A673 (cell line): ENCODE data around the gene C12orf57. TPM values are rescaled to one million over a fixed set of nuclear protein-coding genes. Genes with fewer than 3 reads are reported as not detected.
A peak's percentile ranks its signal among the peaks of the same experiment; 100 is the strongest.

Experiments
- Bru-seq: library from RNA; stranded (reverse); fragments of 400-500 nt; gene quantifications from one replicate; lab custom pipeline; 2021; lab: Mats Ljungman, UMichigan
- BruChase-seq, 2 experiments: library from RNA; stranded (reverse); fragments of 400-500 nt; gene quantifications; one replicate each; lab custom pipeline; 2021; lab: Mats Ljungman, UMichigan
- BruUV-seq: library from RNA; stranded (reverse); fragments of 400-500 nt; replicated peaks from 2 replicates; lab custom pipeline; 2021; lab: Mats Ljungman, UMichigan
- CTCF ChIA-PET: fragments of 300-600 bp; sonication (Branson Sonifier 250); formaldehyde crosslinking; loops from one replicate; lab custom pipeline; 2022; ENCODE audit warnings: antibody characterized with exemption; lab: Charles Lee
- POLR2A ChIA-PET: fragments of 300-600 bp; sonication (Branson Sonifier 250); formaldehyde crosslinking; loops from one replicate; lab custom pipeline; 2022; ENCODE audit warnings: antibody characterized with exemption; ENCODE audit not compliant: low non-redundant PET; lab: Charles Lee
- DNase-seq: peaks from one replicate; pipeline ENCODE4 v3.0.0-alpha.2; 2015; ENCODE audit warnings: low spot score
- H3K27ac ChIP-seq: fragments of 200-600 bp; sonication (generic); 2 replicates; pipeline ENCODE4 v1.5.1; 2016; ENCODE audit warnings: mixed run types, low read depth, mild to moderate bottlenecking, mixed read lengths, antibody characterized with exemption, low read length; ENCODE audit not compliant: poor library complexity, severe bottlenecking
- H3K27me3 ChIP-seq: fragments of 200-600 bp; sonication (generic); replicated peaks from 2 replicates; pipeline ENCODE4 v1.6.1; 2017; ENCODE audit warnings: mixed run types, low read depth, mild to moderate bottlenecking, mixed read lengths, antibody characterized with exemption, low read length; ENCODE audit not compliant: insufficient read depth, poor library complexity
- H3K36me3 ChIP-seq: fragments of 200-600 bp; sonication (generic); 2 replicates; pipeline ENCODE4 v1.6.1; 2016; ENCODE audit warnings: mixed run types, mild to moderate bottlenecking, mixed read lengths, antibody characterized with exemption, low read length; ENCODE audit not compliant: insufficient read depth, poor library complexity, severe bottlenecking
- H3K4me1 ChIP-seq: fragments of 200-600 bp; sonication (generic); 2 replicates; pipeline ENCODE4 v1.6.1; 2017; ENCODE audit warnings: mixed run types, mild to moderate bottlenecking, mixed read lengths, antibody characterized with exemption, low read length; ENCODE audit not compliant: insufficient read depth, poor library complexity, severe bottlenecking
- H3K4me3 ChIP-seq: fragments of 200-600 bp; sonication (generic); 2 replicates; pipeline ENCODE4 v1.5.1; 2016; ENCODE audit warnings: low read depth, mixed run types, mild to moderate bottlenecking, mixed read lengths, low read length; ENCODE audit not compliant: poor library complexity, severe bottlenecking
- H3K9me3 ChIP-seq: fragments of 200-600 bp; sonication (generic); 2 replicates; pipeline ENCODE4 v1.6.1; 2016; ENCODE audit warnings: mixed run types, low read depth, mild to moderate bottlenecking, mixed read lengths, antibody characterized with exemption, low read length; ENCODE audit not compliant: poor library complexity, severe bottlenecking
- CTCF ChIP-seq: fragments of 300-800, 200-600 bp; sonication (generic); conservative IDR thresholded peaks from 2 replicates; pipeline ENCODE4 v1.5.1; 2017; ENCODE audit warnings: low read depth, mild to moderate bottlenecking, antibody characterized with exemption, low read length, moderate library complexity, mixed read lengths
- EZH2 ChIP-seq: fragments of 200-600 bp; sonication (generic); IDR thresholded peaks from 2 replicates; pipeline ENCODE4 v1.6.1; 2017; ENCODE audit warnings: borderline replicate concordance, low read depth, mild to moderate bottlenecking, mixed read lengths, antibody characterized with exemption, low read length; ENCODE audit not compliant: poor library complexity, severe bottlenecking
- intact Hi-C: fragments of 100-400 bp; cut with micrococcal nuclease; formaldehyde crosslinking; loops from one replicate; pipeline ENCODE4 v1.10.0; 2022; ENCODE audit not compliant: unreplicated experiment
- long read RNA-seq: library from polyadenylated mRNA; stranded (forward); transcript quantifications from one replicate; pipeline ENCODE4 v2.0.0, GENCODE V29; 2022
- total RNA-seq: library from RNA; stranded (reverse); gene quantifications from 2 replicates; pipeline ENCODE4 v1.2.3, GENCODE V29; 2021

Gene C12orf57
- total RNA-seq: 226 and 260 TPM in 2 replicates
- percentile 95 among the genes with signal in this experiment for Bru-seq, nascent RNA
- BruChase-seq, experiment 1, labeled RNA remaining after a 2-hour chase: percentile 84 among the genes with signal in this experiment
- BruChase-seq, experiment 2, labeled RNA remaining after a 6-hour chase: percentile 95 among the genes with signal in this experiment
- long read RNA-seq, transcript C12orf57-202 (3 exons, 662 nt): minor isoform, 6 of 125 reads
- long read RNA-seq, transcript C12orf57-201 (3 exons, 560 nt): major isoform, 96 of 125 reads
- long read RNA-seq, partial matches to known transcripts: 20 of 125 reads
- long read RNA-seq, other reads (novel, unspliced or antisense): 2 of 125 reads

GRCh38 chr12:6943722-6944380 is at the start of gene C12orf57, which contains the start of gene RNU7-1:
C12orf57 (plus strand) TSS chr12:6944022; CDS start chr12:6944122, 100 bp downstream.
RNU7-1 (plus strand) TSS chr12:6943816.
- TF ChIP-seq EZH2 (no peak), CTCF (no peak)
- POLR2A ChIA-PET: interaction anchor here (0.6 to 2.0 kb wide), 12 partner anchors 12 to 1106 kb away, joined by 3 to 19 read pairs (median 6); partner anchors contain the start of genes PEX5 and USP5
- peak within 1 kb of the TSS; percentile 99 for H3K27ac ChIP-seq
- peak within 1 kb of the TSS; percentile 64 for H3K4me3 ChIP-seq
- TSS peak; percentile 68 for BruUV-seq
- H3K36me3 ChIP-seq: peaks cover 28% of the 10 kb centered on the region
- CTCF ChIA-PET: interaction anchor here (0.8 to 3.2 kb wide), 9 partner anchors 17 to 172 kb away, joined by 3 to 20 read pairs (median 4); partner anchors contain the start of gene LPCAT3
- intact Hi-C loops: loop anchor here (1.0 kb wide), 3 partner anchors 18 to 165 kb away; partner anchors contain the start of genes C1R and C1RL
- H3K27me3 ChIP-seq: no peaks in the 10 kb centered on the region
- H3K4me1 ChIP-seq: peaks cover 18% of the 10 kb centered on the region
- peak; percentile 98 for DNase-seq
- H3K9me3 ChIP-seq: no peaks in the 10 kb centered on the region

GRCh38 chr12:6894321-6894720 is 49.5 kb upstream of the C12orf57 start:
- H3K27ac ChIP-seq: no peak overlapping the region
- H3K4me1 ChIP-seq: peaks cover 7% of the 10 kb centered on the region
- no peak for DNase-seq
- TF ChIP-seq EZH2 (no peak), CTCF (no peak)
- BruUV-seq: no TSS peak
- no peaks in the 10 kb centered on the region for H3K36me3 ChIP-seq
- intact Hi-C loops: no loop called here
- ChIA-PET POLR2A (no interaction called here), CTCF (no interaction called here)
- no peaks in the 10 kb centered on the region for H3K27me3 ChIP-seq
- H3K9me3 ChIP-seq: no peaks in the 10 kb centered on the region
- no peak overlapping the region for H3K4me3 ChIP-seq

GRCh38 chr12:6896846-6897435 is 46.9 kb upstream of the C12orf57 start:
- CTCF ChIA-PET: no interaction called here
- H3K36me3 ChIP-seq: no peaks in the 10 kb centered on the region
- DNase-seq: no peak
- no peak overlapping the region for H3K27ac ChIP-seq
- BruUV-seq: no TSS peak
- H3K4me3 ChIP-seq: no peak overlapping the region
- intact Hi-C loops: no loop called here
- TF ChIP-seq CTCF (no peak), EZH2 (no peak)
- no peaks in the 10 kb centered on the region for H3K4me1 ChIP-seq
- no peaks in the 10 kb centered on the region for H3K27me3 ChIP-seq
- POLR2A ChIA-PET: no interaction called here
- H3K9me3 ChIP-seq: no peaks in the 10 kb centered on the region
